DND-41 (cell line): ENCODE data around the gene RAB4A.

Source experiments
- ATAC-seq: fragments of 200-7000 bp; cut with Tn5 transposase; 3 replicates; pipeline ENCODE4 v1.9.1; 2021; ENCODE audit warnings: low read depth; ENCODE audit not compliant: insufficient read depth
- DNase-seq: peaks from one replicate; pipeline ENCODE4 v3.0.0-alpha.2; 2020
- H2AFZ ChIP-seq: 2 replicates; pipeline ENCODE4 v1.6.0; 2012; ENCODE audit warnings: low read depth, low read length
- H3K27ac ChIP-seq: 2 replicates; pipeline ENCODE4 v1.5.1; 2012; ENCODE audit warnings: low read length, inconsistent platforms
- H3K27me3 ChIP-seq: fragments of 200-600 bp; sonication (generic); 2 replicates; pipeline ENCODE4 v1.6.0; 2012; ENCODE audit warnings: low read length, mild to moderate bottlenecking, inconsistent platforms; ENCODE audit not compliant: insufficient read depth, poor library complexity
- H3K36me3 ChIP-seq: 2 replicates; pipeline ENCODE4 v1.5.1; 2012; ENCODE audit warnings: low read length, inconsistent platforms; ENCODE audit not compliant: insufficient read depth
- H3K4me1 ChIP-seq: 2 replicates; pipeline ENCODE4 v1.5.1; 2012; ENCODE audit warnings: mild to moderate bottlenecking, low read length; ENCODE audit not compliant: insufficient read depth
- H3K4me2 ChIP-seq: 2 replicates; pipeline ENCODE4 v1.6.0; 2012; ENCODE audit warnings: mild to moderate bottlenecking, moderate library complexity, low read length, inconsistent platforms; ENCODE audit not compliant: insufficient read depth
- H3K4me3 ChIP-seq, 2 experiments: fragments of 200-600 bp in 1 of 2; shearing (Covaris generic) in 1 of 2; 2 replicates each; pipeline ENCODE4 v1.5.1; 2012 to 2016; ENCODE audit warnings: inconsistent platforms in 2 of 2, low read length in 2 of 2, mild to moderate bottlenecking in 2 of 2, low read depth in 1 of 2, moderate library complexity in 1 of 2
- H3K79me2 ChIP-seq: 2 replicates; pipeline ENCODE4 v1.6.0; 2012; ENCODE audit warnings: low read length, inconsistent platforms; ENCODE audit not compliant: insufficient read depth
- H3K9ac ChIP-seq: 2 replicates; pipeline ENCODE4 v1.6.0; 2012; ENCODE audit warnings: low read depth, mild to moderate bottlenecking, inconsistent platforms, low read length, moderate library complexity
- H3K9me3 ChIP-seq: 2 replicates; pipeline ENCODE4 v1.5.1; 2012; ENCODE audit warnings: low read length, moderate library complexity, mild to moderate bottlenecking, inconsistent platforms; ENCODE audit not compliant: insufficient read depth, severe bottlenecking
- H4K20me1 ChIP-seq: 2 replicates; pipeline ENCODE4 v1.6.0; 2012; ENCODE audit warnings: low read length; ENCODE audit not compliant: insufficient read depth
- EZH2 ChIP-seq: IDR thresholded peaks from 3 replicates; pipeline ENCODE4 v1.6.1; 2012; ENCODE audit warnings: borderline replicate concordance, low read depth, mild to moderate bottlenecking, moderate library complexity, low read length, inconsistent platforms; ENCODE audit not compliant: severe bottlenecking
- TF ChIP-seq, protein P1 (sequence below): IDR thresholded peaks from 2 replicates; pipeline ENCODE4 v1.5.1; 2012; ENCODE audit warnings: borderline replicate concordance, low read length, moderate library complexity, mild to moderate bottlenecking; ENCODE audit not compliant: poor library complexity, severe bottlenecking; ENCODE audit errors: extremely low read depth

Gene RAB4A

DNA sequence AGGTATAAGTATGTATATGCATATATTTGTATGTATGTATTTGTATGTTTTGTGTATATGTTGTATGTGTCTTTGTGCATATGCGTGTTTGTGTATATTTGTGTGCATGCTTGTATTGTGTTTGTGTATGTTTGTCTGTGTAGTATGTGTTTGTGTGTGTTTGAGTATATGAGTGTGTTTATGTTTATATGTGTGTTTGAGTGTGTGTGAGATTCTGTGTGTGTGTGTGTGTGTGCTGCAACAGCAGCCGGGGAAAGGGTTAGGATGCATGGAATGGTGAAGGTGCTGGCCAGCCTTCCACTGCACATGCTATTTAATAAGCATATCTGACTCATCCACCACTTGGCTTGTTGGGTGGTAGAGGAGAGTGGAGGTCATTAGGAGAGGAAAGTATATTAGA is 46.6 kb upstream of the RAB4A start:
- H3K4me2 ChIP-seq, result no peak overlapping the region
- TF ChIP-seq, protein P1, sequence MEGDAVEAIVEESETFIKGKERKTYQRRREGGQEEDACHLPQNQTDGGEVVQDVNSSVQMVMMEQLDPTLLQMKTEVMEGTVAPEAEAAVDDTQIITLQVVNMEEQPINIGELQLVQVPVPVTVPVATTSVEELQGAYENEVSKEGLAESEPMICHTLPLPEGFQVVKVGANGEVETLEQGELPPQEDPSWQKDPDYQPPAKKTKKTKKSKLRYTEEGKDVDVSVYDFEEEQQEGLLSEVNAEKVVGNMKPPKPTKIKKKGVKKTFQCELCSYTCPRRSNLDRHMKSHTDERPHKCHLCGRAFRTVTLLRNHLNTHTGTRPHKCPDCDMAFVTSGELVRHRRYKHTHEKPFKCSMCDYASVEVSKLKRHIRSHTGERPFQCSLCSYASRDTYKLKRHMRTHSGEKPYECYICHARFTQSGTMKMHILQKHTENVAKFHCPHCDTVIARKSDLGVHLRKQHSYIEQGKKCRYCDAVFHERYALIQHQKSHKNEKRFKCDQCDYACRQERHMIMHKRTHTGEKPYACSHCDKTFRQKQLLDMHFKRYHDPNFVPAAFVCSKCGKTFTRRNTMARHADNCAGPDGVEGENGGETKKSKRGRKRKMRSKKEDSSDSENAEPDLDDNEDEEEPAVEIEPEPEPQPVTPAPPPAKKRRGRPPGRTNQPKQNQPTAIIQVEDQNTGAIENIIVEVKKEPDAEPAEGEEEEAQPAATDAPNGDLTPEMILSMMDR, result no peak
- TF ChIP-seq EZH2, result no peak
- H4K20me1 ChIP-seq, result 0 out of 2 replicates have a peak, but pooled peaks cover 2% of the 10 kb centered on the region
- H3K27ac ChIP-seq, result no peak overlapping the region
- no peak for DNase-seq
- no peak overlapping the region for H2AFZ ChIP-seq
- H3K79me2 ChIP-seq, result no peaks in the 10 kb centered on the region
- H3K36me3 ChIP-seq, result no peaks in the 10 kb centered on the region
- H3K4me1 ChIP-seq, result no peaks in the 10 kb centered on the region
- H3K4me3 ChIP-seq, result no peak overlapping the region
- no peaks in the 10 kb centered on the region for H3K9me3 ChIP-seq
- no peak for ATAC-seq
- H3K27me3 ChIP-seq, result peaks cover 3% of the 10 kb centered on the region
- no peak overlapping the region for H3K9ac ChIP-seq

DNA sequence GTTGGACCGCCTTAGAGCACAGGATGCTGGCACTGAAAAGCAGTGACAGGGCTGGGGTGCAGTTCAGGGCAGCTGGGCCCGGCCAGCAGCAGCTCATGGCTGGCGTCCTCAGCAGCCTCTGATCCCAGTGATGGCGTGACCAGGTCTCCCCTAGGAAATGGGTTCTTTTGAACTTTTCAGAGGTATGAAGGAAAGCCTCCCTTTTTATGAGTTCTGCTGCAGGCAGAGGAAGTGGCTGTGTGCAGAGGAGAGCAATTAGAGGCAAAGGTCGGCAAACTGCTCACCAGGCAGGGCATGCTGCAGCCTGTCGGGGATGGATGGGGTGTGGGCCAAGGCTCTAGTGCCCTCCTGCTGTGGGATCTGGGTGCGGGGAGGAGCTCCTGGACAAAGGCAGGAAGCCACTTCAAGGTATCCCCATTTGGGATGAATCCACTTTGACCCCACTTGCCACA is 45.6 kb upstream of the RAB4A start:
- H3K9me3 ChIP-seq, result no peaks in the 10 kb centered on the region
- peaks cover 6% of the 10 kb centered on the region for H3K27me3 ChIP-seq
- DNase-seq (no peak), ATAC-seq (no peak)
- 0 out of 2 replicates have a peak, but pooled peaks cover 2% of the 10 kb centered on the region for H4K20me1 ChIP-seq
- no peaks in the 10 kb centered on the region for H3K79me2 ChIP-seq
- no peak overlapping the region for H3K4me3 ChIP-seq
- no peaks in the 10 kb centered on the region for H3K36me3 ChIP-seq
- no peak overlapping the region for H3K4me2 ChIP-seq
- H3K27ac ChIP-seq, result no peak overlapping the region
- no peak overlapping the region for H2AFZ ChIP-seq
- no peak for TF ChIP-seq EZH2
- TF ChIP-seq, protein P1, result no peak
- no peaks in the 10 kb centered on the region for H3K4me1 ChIP-seq
- no peak overlapping the region for H3K9ac ChIP-seq

DNA sequence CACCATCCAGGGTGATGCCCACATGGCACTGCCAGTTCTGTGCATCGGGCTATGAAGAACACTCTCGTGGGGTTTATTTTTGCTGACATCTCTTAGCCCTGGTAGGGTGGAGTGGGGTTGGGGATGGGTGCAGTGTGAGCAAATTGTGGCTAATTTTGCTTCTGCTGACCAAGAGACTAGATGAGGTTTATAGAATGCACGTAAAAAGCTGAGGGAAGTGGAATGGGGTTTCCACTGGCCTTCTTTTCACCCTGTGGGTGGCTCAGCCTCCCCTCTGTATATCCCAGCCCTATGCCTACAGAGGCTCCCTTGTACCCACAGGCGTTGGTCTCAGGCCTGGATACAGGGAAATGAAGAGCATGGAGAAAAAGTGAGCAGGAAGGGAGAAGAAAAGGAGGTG is 44.1 kb upstream of the RAB4A start:
- Histone ChIP-seq H3K36me3 (no peaks in the 10 kb centered on the region), H3K4me2 (no peak overlapping the region), H3K4me3 (no peak overlapping the region), H3K27me3 (peaks cover 17% of the 10 kb centered on the region), H3K4me1 (no peaks in the 10 kb centered on the region), H3K9me3 (no peaks in the 10 kb centered on the region), H3K9ac (no peak overlapping the region), H2AFZ (no peak overlapping the region), H3K79me2 (no peaks in the 10 kb centered on the region), H3K27ac (no peak overlapping the region), H4K20me1 (0 out of 2 replicates have a peak, but pooled peaks cover 2% of the 10 kb centered on the region)
- ATAC-seq, result no peak
- DNase-seq, result no peak
- TF ChIP-seq, protein P1, result no peak
- TF ChIP-seq EZH2, result no peak
